Body of pancreas (tissue), 4 donors: ENCODE data around the gene CREB3L1.

Experiments
- CTCF ChIP-seq, 7 experiments: fragments of 450-650 bp in 4 of 7; fragments of 200-600 bp in 3 of 7; sonication (generic) in 3 of 7; IDR thresholded peaks; one replicate each; pipeline ENCODE4 v1.5.1; 2016 to 2019; ENCODE audit warnings: antibody characterized with exemption in 7 of 7
- POLR2A ChIP-seq, 3 donors: fragments of 450-650 bp; IDR thresholded peaks; one replicate each; pipeline ENCODE4 v1.6.1; 2016; ENCODE audit warnings: antibody characterized with exemption in 3 of 3, mild to moderate bottlenecking in 2 of 3

- TF ChIP-seq CTCF (IDR thresholded peaks at IDR 0.05) = peak in 6 of 7 experiments; percentile 10 to 46 (median 36)
- no peak for TF ChIP-seq POLR2A (IDR thresholded peaks at IDR 0.05)
These were observed 45.3 kb downstream of the CREB3L1 start for GRCh38 chr11:46322759-46323158.
